ENCODE results near the gene NEU2.

Gene NEU2

DNA sequence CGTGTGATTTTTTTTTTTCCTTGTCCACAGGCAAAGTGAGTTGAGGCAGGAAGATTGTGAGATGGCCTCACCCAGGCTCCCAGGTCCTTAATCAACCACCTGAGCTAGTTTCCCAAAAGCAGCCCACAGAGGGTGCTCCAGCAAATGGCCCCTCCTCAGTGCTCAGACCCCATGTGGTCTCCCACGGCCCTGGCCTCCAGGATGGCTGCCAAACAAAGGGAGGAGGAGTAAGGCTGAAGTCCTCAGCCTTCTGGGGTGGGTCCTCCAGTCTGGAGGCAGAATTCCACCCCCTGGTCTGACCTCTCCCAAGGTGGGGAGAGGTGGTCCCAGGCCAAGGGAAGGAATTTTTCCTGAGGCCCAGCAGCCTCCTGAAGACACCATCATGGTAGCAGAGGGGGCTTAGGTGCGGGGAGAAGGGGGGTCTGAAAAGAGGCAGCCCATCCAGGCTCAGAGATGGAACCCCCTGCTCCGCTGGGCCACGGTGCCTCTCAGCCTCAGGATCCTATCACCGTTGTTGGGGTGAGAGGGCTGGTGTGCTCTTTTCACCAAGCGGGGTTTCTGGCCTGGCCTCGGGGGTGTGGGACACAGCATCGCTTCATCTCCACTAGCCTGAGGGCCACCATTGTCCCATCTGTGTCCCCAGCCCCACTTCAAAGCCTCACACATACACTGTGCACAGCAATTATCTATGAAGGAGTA lies 21.8 kb upstream of the NEU2 start:
- no peak overlapping the region for H3K9ac ChIP-seq (ENCODE audit: low read length)
- no peaks in the 10 kb centered on the region for H3F3A ChIP-seq (ENCODE audit: insufficient read depth, low read length)
- no peaks in the 10 kb centered on the region for H4K20me1 ChIP-seq (ENCODE audit: insufficient read depth, low read length)
- no peaks in the 10 kb centered on the region for H3K9me2 ChIP-seq (ENCODE audit: low read depth, low read length)
- no peaks in the 10 kb centered on the region for H3K27me3 ChIP-seq (ENCODE audit: insufficient read depth, low read length)
- H3K9me3 ChIP-seq (ENCODE audit: low read length): no peaks in the 10 kb centered on the region
- H3K79me2 ChIP-seq (ENCODE audit: insufficient read depth, low read length): no peaks in the 10 kb centered on the region
- no peak overlapping the region for H3K27ac ChIP-seq (ENCODE audit: low read depth, low read length, poor library complexity, severe bottlenecking)
- no peak overlapping the region for H3K4me2 ChIP-seq (ENCODE audit: low read length)
- H3K4me3 ChIP-seq (ENCODE audit: low read depth, low read length, poor library complexity, severe bottlenecking): no peak overlapping the region
- no peaks in the 10 kb centered on the region for H3K36me3 ChIP-seq (ENCODE audit: insufficient read depth, low read length)
- no peaks in the 10 kb centered on the region for H3K4me1 ChIP-seq (ENCODE audit: insufficient read depth, low read length, severe bottlenecking)
- no peak overlapping the region for H2AFZ ChIP-seq (ENCODE audit: low read length)
- TF ChIP-seq, protein P1, sequence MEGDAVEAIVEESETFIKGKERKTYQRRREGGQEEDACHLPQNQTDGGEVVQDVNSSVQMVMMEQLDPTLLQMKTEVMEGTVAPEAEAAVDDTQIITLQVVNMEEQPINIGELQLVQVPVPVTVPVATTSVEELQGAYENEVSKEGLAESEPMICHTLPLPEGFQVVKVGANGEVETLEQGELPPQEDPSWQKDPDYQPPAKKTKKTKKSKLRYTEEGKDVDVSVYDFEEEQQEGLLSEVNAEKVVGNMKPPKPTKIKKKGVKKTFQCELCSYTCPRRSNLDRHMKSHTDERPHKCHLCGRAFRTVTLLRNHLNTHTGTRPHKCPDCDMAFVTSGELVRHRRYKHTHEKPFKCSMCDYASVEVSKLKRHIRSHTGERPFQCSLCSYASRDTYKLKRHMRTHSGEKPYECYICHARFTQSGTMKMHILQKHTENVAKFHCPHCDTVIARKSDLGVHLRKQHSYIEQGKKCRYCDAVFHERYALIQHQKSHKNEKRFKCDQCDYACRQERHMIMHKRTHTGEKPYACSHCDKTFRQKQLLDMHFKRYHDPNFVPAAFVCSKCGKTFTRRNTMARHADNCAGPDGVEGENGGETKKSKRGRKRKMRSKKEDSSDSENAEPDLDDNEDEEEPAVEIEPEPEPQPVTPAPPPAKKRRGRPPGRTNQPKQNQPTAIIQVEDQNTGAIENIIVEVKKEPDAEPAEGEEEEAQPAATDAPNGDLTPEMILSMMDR (IDR thresholded peaks at IDR 0.05; ENCODE audit: low read length): no peak
- TF ChIP-seq EZH2 (IDR thresholded peaks at IDR 0.05; ENCODE audit: borderline replicate concordance, low read length): no peak

DNA sequence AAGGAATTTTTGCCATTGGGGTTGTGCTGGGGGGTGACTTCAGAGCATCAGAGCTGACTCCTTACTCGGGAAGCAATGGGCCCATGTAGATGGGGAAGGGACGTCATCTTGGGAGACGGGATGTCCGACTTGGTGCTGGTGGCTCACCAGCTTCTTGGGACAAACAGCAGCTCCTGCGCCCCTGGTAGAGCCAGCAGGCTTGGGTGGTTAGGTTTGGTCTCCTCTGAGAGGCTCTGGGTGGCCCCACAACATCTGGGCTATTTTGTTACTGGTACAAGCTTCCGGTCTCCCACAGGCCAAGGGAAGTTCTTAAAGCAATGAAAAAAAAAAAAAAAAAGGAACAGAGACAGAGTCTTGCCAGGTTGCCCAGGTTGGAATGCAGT lies 21.2 kb upstream of the NEU2 start:
- Histone ChIP-seq H3K79me2 (ENCODE audit: insufficient read depth, low read length) (no peaks in the 10 kb centered on the region), H3K9me3 (ENCODE audit: low read length) (no peaks in the 10 kb centered on the region), H3K9ac (ENCODE audit: low read length) (no peak overlapping the region), H3K27ac (ENCODE audit: low read depth, low read length, poor library complexity, severe bottlenecking) (no peak overlapping the region), H3K36me3 (ENCODE audit: insufficient read depth, low read length) (no peaks in the 10 kb centered on the region), H3K9me2 (ENCODE audit: low read depth, low read length) (no peaks in the 10 kb centered on the region), H4K20me1 (ENCODE audit: insufficient read depth, low read length) (no peaks in the 10 kb centered on the region), H2AFZ (ENCODE audit: low read length) (no peak overlapping the region), H3K27me3 (ENCODE audit: insufficient read depth, low read length) (no peaks in the 10 kb centered on the region), H3K4me3 (ENCODE audit: low read depth, low read length, poor library complexity, severe bottlenecking) (no peak overlapping the region), H3F3A (ENCODE audit: insufficient read depth, low read length) (no peaks in the 10 kb centered on the region), H3K4me1 (ENCODE audit: insufficient read depth, low read length, severe bottlenecking) (no peaks in the 10 kb centered on the region), H3K4me2 (ENCODE audit: low read length) (no peak overlapping the region)
- TF ChIP-seq, protein P1 (IDR thresholded peaks at IDR 0.05; ENCODE audit: low read length): no peak
- no peak for TF ChIP-seq EZH2 (IDR thresholded peaks at IDR 0.05; ENCODE audit: borderline replicate concordance, low read length)

DNA sequence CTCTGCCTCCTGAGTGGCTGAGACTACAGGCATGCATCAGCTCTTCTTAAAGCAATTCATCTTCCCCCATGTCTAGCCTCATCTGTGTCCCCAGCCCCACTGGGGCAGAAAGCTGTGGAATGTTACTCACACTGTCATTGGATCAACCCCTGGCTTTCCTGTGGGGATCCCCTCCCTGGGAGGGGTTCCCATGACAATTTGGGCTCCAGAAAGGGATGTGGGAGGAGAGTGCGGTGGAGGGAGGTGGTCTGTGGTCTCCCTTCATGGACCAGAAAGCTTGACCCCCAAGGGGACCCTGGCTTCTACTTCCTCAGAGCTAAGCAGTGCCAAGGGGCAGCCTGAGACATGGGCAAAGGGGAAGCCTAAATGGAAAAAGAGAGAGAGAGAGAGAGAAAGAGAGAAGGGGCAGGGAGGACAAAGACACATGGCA lies 20.8 kb upstream of the NEU2 start:
- Histone ChIP-seq H3K9me3 (ENCODE audit: low read length) (no peaks in the 10 kb centered on the region), H3K9me2 (ENCODE audit: low read depth, low read length) (no peaks in the 10 kb centered on the region), H3F3A (ENCODE audit: insufficient read depth, low read length) (no peaks in the 10 kb centered on the region), H4K20me1 (ENCODE audit: insufficient read depth, low read length) (no peaks in the 10 kb centered on the region), H3K27ac (ENCODE audit: low read depth, low read length, poor library complexity, severe bottlenecking) (no peak overlapping the region), H3K79me2 (ENCODE audit: insufficient read depth, low read length) (no peaks in the 10 kb centered on the region), H3K27me3 (ENCODE audit: insufficient read depth, low read length) (no peaks in the 10 kb centered on the region), H3K4me3 (ENCODE audit: low read depth, low read length, poor library complexity, severe bottlenecking) (no peak overlapping the region), H3K36me3 (ENCODE audit: insufficient read depth, low read length) (no peaks in the 10 kb centered on the region), H3K4me1 (ENCODE audit: insufficient read depth, low read length, severe bottlenecking) (no peaks in the 10 kb centered on the region), H2AFZ (ENCODE audit: low read length) (no peak overlapping the region), H3K4me2 (ENCODE audit: low read length) (no peak overlapping the region), H3K9ac (ENCODE audit: low read length) (no peak overlapping the region)
- TF ChIP-seq EZH2 (IDR thresholded peaks at IDR 0.05; ENCODE audit: borderline replicate concordance, low read length): no peak
- TF ChIP-seq, protein P1 (IDR thresholded peaks at IDR 0.05; ENCODE audit: low read length): no peak
